Suprapubic skin (tissue), 4 donors: ENCODE measurements around the gene GPR146.

Source experiments
- EP300 ChIP-seq: sonication (generic); formaldehyde crosslinking; IDR thresholded peaks from one replicate; pipeline ENCODE4 v1.6.1; 2017; ENCODE audit warnings: antibody characterized with exemption
- POLR2A ChIP-seq, 2 donors: fragments of 450-650 bp; IDR thresholded peaks; one replicate each; pipeline ENCODE4 v1.6.1; 2017; ENCODE audit warnings: antibody characterized with exemption in 2 of 2, mild to moderate bottlenecking in 2 of 2, moderate library complexity in 2 of 2
- POLR2AphosphoS5 ChIP-seq, 3 donors: sonication (generic); formaldehyde crosslinking; IDR thresholded peaks; one replicate each; pipeline ENCODE4 v1.6.1; 2017; ENCODE audit warnings: antibody characterized with exemption in 3 of 3
- TF ChIP-seq, protein P1 (sequence below), 2 donors: fragments of 200-600 bp in 1 of 2; fragments of 450-650 bp in 1 of 2; sonication (generic) in 1 of 2; IDR thresholded peaks; one replicate each; pipeline ENCODE4 v1.5.1; 2016 to 2019; ENCODE audit warnings: antibody characterized with exemption in 2 of 2, mild to moderate bottlenecking in 1 of 2, moderate library complexity in 1 of 2

DNA sequence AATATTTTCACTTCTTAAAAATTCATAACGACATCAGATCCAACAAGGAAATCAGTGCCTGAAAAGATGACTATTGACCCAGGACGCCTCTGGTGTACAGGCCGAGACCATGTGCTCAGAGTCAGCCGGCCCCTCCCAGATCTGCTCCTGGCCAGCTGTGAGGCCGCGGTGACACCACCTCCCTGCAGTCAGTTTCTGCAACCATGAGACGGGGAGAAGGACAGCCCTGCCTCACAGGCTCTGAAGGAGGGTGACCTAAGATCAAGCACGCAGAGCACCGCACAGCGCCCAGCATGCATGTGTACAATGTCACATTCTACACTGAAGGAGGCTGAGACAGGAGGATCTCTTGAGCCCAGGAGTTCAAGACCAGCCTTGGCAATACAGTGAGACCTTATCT lies 40.9 kb downstream of the GPR146 start:
- TF ChIP-seq, protein P1, sequence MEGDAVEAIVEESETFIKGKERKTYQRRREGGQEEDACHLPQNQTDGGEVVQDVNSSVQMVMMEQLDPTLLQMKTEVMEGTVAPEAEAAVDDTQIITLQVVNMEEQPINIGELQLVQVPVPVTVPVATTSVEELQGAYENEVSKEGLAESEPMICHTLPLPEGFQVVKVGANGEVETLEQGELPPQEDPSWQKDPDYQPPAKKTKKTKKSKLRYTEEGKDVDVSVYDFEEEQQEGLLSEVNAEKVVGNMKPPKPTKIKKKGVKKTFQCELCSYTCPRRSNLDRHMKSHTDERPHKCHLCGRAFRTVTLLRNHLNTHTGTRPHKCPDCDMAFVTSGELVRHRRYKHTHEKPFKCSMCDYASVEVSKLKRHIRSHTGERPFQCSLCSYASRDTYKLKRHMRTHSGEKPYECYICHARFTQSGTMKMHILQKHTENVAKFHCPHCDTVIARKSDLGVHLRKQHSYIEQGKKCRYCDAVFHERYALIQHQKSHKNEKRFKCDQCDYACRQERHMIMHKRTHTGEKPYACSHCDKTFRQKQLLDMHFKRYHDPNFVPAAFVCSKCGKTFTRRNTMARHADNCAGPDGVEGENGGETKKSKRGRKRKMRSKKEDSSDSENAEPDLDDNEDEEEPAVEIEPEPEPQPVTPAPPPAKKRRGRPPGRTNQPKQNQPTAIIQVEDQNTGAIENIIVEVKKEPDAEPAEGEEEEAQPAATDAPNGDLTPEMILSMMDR (IDR thresholded peaks at IDR 0.05): no peak
- TF ChIP-seq POLR2A (IDR thresholded peaks at IDR 0.05) (no peak), POLR2AphosphoS5 (IDR thresholded peaks at IDR 0.05) (no peak), EP300 (no peak)
